Activated CD4-positive, alpha-beta T cell treated with anti-CD3 and anti-CD28 coated beads, Interleukin-10, Interleukin-2, amounts not matched to agents 100 ng/mL and 50 ng/mL, durations not matched to agents 16 hours and 8 hours (primary cell): ENCODE measurements around the gene ARHGEF19.
"Not testable (repeated sequence)": the region's sequence is repeated elsewhere in the genome, so short reads cannot be mapped to it uniquely, and the experiment has no call there.

Source experiments
- DNase-seq: peaks from one replicate; pipeline ENCODE4 v3.0.0-alpha.2; 2020

The ARHGEF19 gene

GRCh38 chr1:16218674-16219071, 6.2 kb upstream of the ARHGEF19 start:
- DNase-seq: no peak

GRCh38 chr1:16218014-16218673, 5.7 kb upstream of the ARHGEF19 start:
- DNase-seq: no peak

GRCh38 chr1:16217061-16217785, 4.8 kb upstream of the ARHGEF19 start:
- peak; percentile 96 for DNase-seq

- DNase-seq: peak; percentile 76
Measured at GRCh38 chr1:16215882-16216753, 3.7 kb upstream of the ARHGEF19 start.

GRCh38 chr1:16215240-16215639, 2.8 kb upstream of the ARHGEF19 start:
- DNase-seq: not testable (repeated sequence)

GRCh38 chr1:16213544-16213943, 1.1 kb upstream of the ARHGEF19 start:
- not testable (repeated sequence) for DNase-seq

- no peak for DNase-seq
Measured at GRCh38 chr1:16213013-16213412, 561 bp upstream of the ARHGEF19 start.

GRCh38 chr1:16211824-16212223, 628 bp downstream of the ARHGEF19 start:
- no peak for DNase-seq

- DNase-seq: no peak
Measured at GRCh38 chr1:16210581-16210980, 1.9 kb downstream of the ARHGEF19 start.

GRCh38 chr1:16209847-16210407, 2.5 kb downstream of the ARHGEF19 start:
- no peak for DNase-seq

GRCh38 chr1:16209132-16209846, 3.2 kb downstream of the ARHGEF19 start:
- DNase-seq: no peak

GRCh38 chr1:16208270-16208987, 4.0 kb downstream of the ARHGEF19 start:
- no peak for DNase-seq

GRCh38 chr1:16207318-16208269, 4.9 kb downstream of the ARHGEF19 start:
- no peak for DNase-seq

- DNase-seq: peak; percentile 96
Measured at GRCh38 chr1:16206547-16207317, 5.7 kb downstream of the ARHGEF19 start.

GRCh38 chr1:16205891-16206546, 6.4 kb downstream of the ARHGEF19 start:
- DNase-seq: no peak

GRCh38 chr1:16205334-16205671, 7.1 kb downstream of the ARHGEF19 start:
- no peak for DNase-seq

GRCh38 chr1:16204634-16205333, 7.7 kb downstream of the ARHGEF19 start:
- peak; percentile 30 for DNase-seq

GRCh38 chr1:16204216-16204615, 8.2 kb downstream of the ARHGEF19 start:
- no peak for DNase-seq

- DNase-seq: no peak
Measured at GRCh38 chr1:16203550-16203949, 8.9 kb downstream of the ARHGEF19 start.
